ENCODE data around the gene SAP130. TPM values are rescaled to one million over a fixed set of nuclear protein-coding genes. Genes with fewer than 3 reads are reported as not detected.

Gene SAP130
- total and polyA plus RNA-seq, 2 of the 4 experiments (the other 2 are of a cell fraction), result 6.1 to 17.1 TPM

DNA sequence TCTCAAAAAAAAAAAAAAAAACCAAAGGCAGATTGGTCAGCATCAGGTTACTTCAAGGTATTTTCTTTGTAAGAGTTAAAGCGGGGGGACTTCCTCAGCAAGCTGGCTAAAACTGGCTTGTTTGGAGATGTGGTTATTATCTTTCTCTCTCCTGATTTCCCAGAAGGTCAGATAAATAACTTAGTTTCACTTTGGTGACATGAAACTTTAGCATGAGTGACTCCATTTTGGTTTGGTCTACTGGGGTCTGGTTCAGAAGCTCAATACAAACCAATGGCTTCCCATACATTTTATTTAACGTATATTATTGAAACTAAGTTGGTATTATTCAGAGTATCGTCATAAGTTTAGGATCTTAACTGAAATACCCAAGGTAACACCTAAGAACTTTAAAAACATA is 100.5 kb downstream of the SAP130 start:
- ChIA-PET CTCF (interaction anchor here (0.7 kb wide), 1 partner anchor 18 kb away, joined by 3 read pairs; no protein-coding TSS in a partner anchor), POLR2A (ENCODE audit: unreplicated experiment) (no interaction called here)
- intact Hi-C loops (cut with micrococcal nuclease), result no loop called here
- ATAC-seq (ENCODE audit: low read depth) (no peak), DNase-seq (no peak)
- Histone ChIP-seq H4K8ac (ENCODE audit: low read depth in 2 of 2, low read length in 2 of 2) (no peak overlapping the region), H2BK15ac (ENCODE audit: low read depth, low read length) (no peak overlapping the region), H3K4ac (ENCODE audit: low read depth, low read length) (no peak overlapping the region), H3K56ac (ENCODE audit: extremely low read depth, insufficient read depth, low read length) (no peak overlapping the region), H3K4me2 (ENCODE audit: low read depth, low read length) (no peak overlapping the region), H3K18ac (ENCODE audit: low read depth, low read length) (no peak overlapping the region), H4K91ac (ENCODE audit: insufficient read depth, low read depth, low read length) (no peak overlapping the region), H3K9ac (ENCODE audit: low read depth, low read length) (no peak overlapping the region), H3K36me3 (ENCODE audit: control insufficient read depth, insufficient read depth, low read length) (no peaks in the 10 kb centered on the region), H3K27me3 (ENCODE audit: control insufficient read depth, insufficient read depth, low read length) (peaks cover 1% of the 10 kb centered on the region; the same call in 1 of the 2 replicates), H4K5ac (ENCODE audit: low read depth, low read length) (no peak overlapping the region), H3K23ac (ENCODE audit: low read depth, low read length) (no peak overlapping the region), H4K20me1 (ENCODE audit: insufficient read depth, low read length) (no peaks in the 10 kb centered on the region), H2BK20ac (ENCODE audit: low read depth, low read length) (no peak overlapping the region), H2AK9ac (replicated peaks; ENCODE audit: low read depth, low read length, poor library complexity) (no peak overlapping the region), H2AK5ac (ENCODE audit: low read depth, low read length) (no peak overlapping the region), H3K9me1 (ENCODE audit: insufficient read depth, low read length) (no peaks in the 10 kb centered on the region), H3K9me3 (ENCODE audit: control insufficient read depth, insufficient read depth, low read length) (0 out of 2 replicates have a peak, but pooled peaks cover 2% of the 10 kb centered on the region), H2BK120ac (ENCODE audit: low read depth, low read length) (no peak overlapping the region), H3K27ac (ENCODE audit: insufficient read depth, low read length) (no peak overlapping the region), H3K14ac (replicated peaks; ENCODE audit: low read depth, low read length) (no peak overlapping the region), H2BK5ac (ENCODE audit: low read depth, low read length, poor library complexity, severe bottlenecking) (no peak overlapping the region), H3K79me1 (ENCODE audit: low read depth in 1 of 2, low read length in 2 of 2) (no peaks in the 10 kb centered on the region), H3K4me3 (ENCODE audit: insufficient read depth, low read depth, low read length) (no peak overlapping the region), H2AFZ (replicated peaks; ENCODE audit: low read length, poor library complexity) (no peak overlapping the region), H3K4me1 (ENCODE audit: control insufficient read depth, insufficient read depth, low read length) (0 out of 2 replicates have a peak, but pooled peaks cover 2% of the 10 kb centered on the region)
- TF ChIP-seq RAD21 (IDR thresholded peaks at IDR 0.05; ENCODE audit: low read length), result no peak
- dilution Hi-C loops (cut with HindIII; ENCODE audit: low sequenced_read_pairs, unreplicated experiment), result no loop called here
- in situ Hi-C loops (cut with MboI; ENCODE audit: low sequenced_read_pairs), result no loop called here
- no CpG with 5 or more reads among the region's 3 CpGs for WGBS, 2 experiments (ENCODE audit: extremely low coverage in 2 of 2, insufficient read length in 1 of 2)
- no TSS peak for BruUV-seq (replicated peaks)

All from IMR-90 (cell line).